SU-DHL-6 (cell line): ENCODE results near the gene HTT.

Experiments
- H2AFZ ChIP-seq: fragments of 200-600 bp; sonication (generic); 2 replicates; pipeline ENCODE4 v1.6.1; 2014; ENCODE audit warnings: low read depth, mild to moderate bottlenecking, moderate library complexity, mixed read lengths, antibody characterized with exemption, low read length; ENCODE audit not compliant: severe bottlenecking
- H3F3A ChIP-seq: fragments of 200-600 bp; shearing (Covaris generic); 2 replicates; pipeline ENCODE4 v1.6.0; 2016; ENCODE audit warnings: antibody characterized with exemption, mild to moderate bottlenecking; ENCODE audit not compliant: insufficient read depth
- H3K27ac ChIP-seq: fragments of 200-600 bp; sonication (generic); 2 replicates; pipeline ENCODE4 v1.5.1; 2016; ENCODE audit warnings: low read depth, mild to moderate bottlenecking, low read length, moderate library complexity, mixed read lengths
- H3K27me3 ChIP-seq: fragments of 200-600 bp; sonication (generic), shearing (Covaris generic); 2 replicates; pipeline ENCODE4 v1.6.0; 2014; ENCODE audit warnings: mild to moderate bottlenecking, low read length
- H3K36me3 ChIP-seq: fragments of 200-600 bp; sonication (generic); 2 replicates; pipeline ENCODE4 v1.6.1; 2014; ENCODE audit warnings: mild to moderate bottlenecking, low read length, mixed read lengths
- H3K4me2 ChIP-seq: fragments of 300-600, 200-600 bp; shearing (Covaris generic), sonication (generic); 2 replicates; pipeline ENCODE4 v1.6.0; 2014; ENCODE audit warnings: low read length, low read depth, mild to moderate bottlenecking; ENCODE audit not compliant: poor library complexity, severe bottlenecking
- H3K4me3 ChIP-seq: fragments of 200-600 bp; sonication (generic); 2 replicates; pipeline ENCODE4 v1.5.1; 2014; ENCODE audit warnings: antibody characterized with exemption, low read length, mild to moderate bottlenecking, mixed read lengths; ENCODE audit not compliant: insufficient read depth, poor library complexity, severe bottlenecking
- H3K79me2 ChIP-seq: fragments of 200-600 bp; sonication (generic); 2 replicates; pipeline ENCODE4 v1.6.1; 2014; ENCODE audit warnings: mild to moderate bottlenecking, low read length, moderate library complexity; ENCODE audit not compliant: insufficient read depth
- H3K9ac ChIP-seq: fragments of 200-600 bp; sonication (generic); 2 replicates; pipeline ENCODE4 v1.7.0; 2014; ENCODE audit warnings: mild to moderate bottlenecking, low read length
- H3K9me2 ChIP-seq: fragments of 200-600 bp; sonication (generic); replicated peaks from 2 replicates; pipeline ENCODE4 v1.6.1; 2014; ENCODE audit warnings: low read length; ENCODE audit not compliant: insufficient read depth
- H3K9me3 ChIP-seq: fragments of 200-600 bp; sonication (generic); 2 replicates; pipeline ENCODE4 v1.6.1; 2014; ENCODE audit warnings: low read length, mixed read lengths; ENCODE audit not compliant: insufficient read depth
- H4K20me1 ChIP-seq: fragments of 200-600 bp; sonication (generic); 2 replicates; pipeline ENCODE4 v1.6.1; 2014; ENCODE audit warnings: low read depth, mild to moderate bottlenecking, antibody characterized with exemption, low read length, moderate library complexity, mixed read lengths
- EZH2phosphoT487 ChIP-seq: fragments of 200-600 bp; sonication (generic), shearing (Covaris generic); conservative IDR thresholded peaks from 2 replicates; pipeline ENCODE4 v1.6.1; 2018; ENCODE audit warnings: mild to moderate bottlenecking, antibody characterized with exemption, low read length, moderate library complexity, mixed read lengths
- TF ChIP-seq, protein P1 (sequence below): fragments of 200-600 bp; sonication (generic); IDR thresholded peaks from one replicate; pipeline ENCODE4 v1.5.1; 2017; ENCODE audit warnings: antibody characterized with exemption, mild to moderate bottlenecking, low read length, moderate library complexity; ENCODE audit not compliant: insufficient read depth, poor library complexity, severe bottlenecking

The HTT gene

GRCh38 chr4:3174371-3175338 is 100.2 kb downstream of the HTT start:
- Histone ChIP-seq H3K4me3 (no peak overlapping the region), H3K27ac (no peak overlapping the region)
- no peak for TF ChIP-seq EZH2phosphoT487
- TF ChIP-seq, protein P1, sequence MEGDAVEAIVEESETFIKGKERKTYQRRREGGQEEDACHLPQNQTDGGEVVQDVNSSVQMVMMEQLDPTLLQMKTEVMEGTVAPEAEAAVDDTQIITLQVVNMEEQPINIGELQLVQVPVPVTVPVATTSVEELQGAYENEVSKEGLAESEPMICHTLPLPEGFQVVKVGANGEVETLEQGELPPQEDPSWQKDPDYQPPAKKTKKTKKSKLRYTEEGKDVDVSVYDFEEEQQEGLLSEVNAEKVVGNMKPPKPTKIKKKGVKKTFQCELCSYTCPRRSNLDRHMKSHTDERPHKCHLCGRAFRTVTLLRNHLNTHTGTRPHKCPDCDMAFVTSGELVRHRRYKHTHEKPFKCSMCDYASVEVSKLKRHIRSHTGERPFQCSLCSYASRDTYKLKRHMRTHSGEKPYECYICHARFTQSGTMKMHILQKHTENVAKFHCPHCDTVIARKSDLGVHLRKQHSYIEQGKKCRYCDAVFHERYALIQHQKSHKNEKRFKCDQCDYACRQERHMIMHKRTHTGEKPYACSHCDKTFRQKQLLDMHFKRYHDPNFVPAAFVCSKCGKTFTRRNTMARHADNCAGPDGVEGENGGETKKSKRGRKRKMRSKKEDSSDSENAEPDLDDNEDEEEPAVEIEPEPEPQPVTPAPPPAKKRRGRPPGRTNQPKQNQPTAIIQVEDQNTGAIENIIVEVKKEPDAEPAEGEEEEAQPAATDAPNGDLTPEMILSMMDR, result no peak

DNA sequence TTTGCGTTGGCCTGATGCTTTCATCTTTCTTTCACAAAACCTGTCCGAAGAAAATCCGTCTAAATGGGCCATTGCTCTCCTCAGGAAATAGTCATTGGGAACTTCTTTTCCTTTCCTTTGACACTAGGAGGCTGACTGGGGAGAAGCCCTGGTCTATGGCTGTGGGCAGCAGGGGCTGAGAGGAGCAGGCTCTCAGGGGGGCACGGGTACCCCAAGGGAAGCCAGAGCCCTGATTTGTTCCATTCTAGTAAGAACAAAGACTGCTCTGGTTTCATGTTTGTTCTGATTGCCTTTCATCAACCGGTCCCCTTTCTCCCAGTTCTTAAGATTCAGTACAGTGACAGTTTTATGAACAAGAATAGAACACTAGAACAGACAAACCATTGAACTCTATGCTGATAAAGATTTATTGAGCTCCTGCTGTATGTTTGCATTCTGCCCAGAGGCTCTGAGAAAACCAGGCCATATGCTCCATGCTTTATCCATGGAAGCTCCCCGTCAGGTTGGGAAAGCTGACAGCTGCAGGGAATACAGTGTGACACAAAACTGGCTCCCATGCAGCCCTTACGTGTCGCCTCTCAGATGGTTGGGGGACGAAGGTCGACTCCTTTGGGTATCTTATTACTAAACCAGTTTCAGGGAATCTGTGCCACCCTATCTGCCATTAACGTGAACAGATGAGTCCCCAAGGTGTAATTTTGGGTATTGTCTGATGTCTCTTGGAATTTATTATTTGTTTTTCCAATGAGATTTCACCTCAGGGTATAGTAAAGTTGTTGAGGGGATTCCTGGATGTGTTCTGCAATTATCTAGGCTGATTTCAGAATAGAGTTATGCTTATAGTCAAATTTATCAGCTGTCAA is 102.1 kb downstream of the HTT start:
- H3K27ac ChIP-seq, result no peak overlapping the region
- no peak for TF ChIP-seq EZH2phosphoT487
- TF ChIP-seq, protein P1, result no peak

More at GRCh38 chr4:3174371-3175338, 100.2 kb downstream of the HTT start:
- Histone ChIP-seq H2AFZ (no peak overlapping the region), H4K20me1 (no peaks in the 10 kb centered on the region), H3K9me3 (no peaks in the 10 kb centered on the region), H3K9ac (no peak overlapping the region), H3K9me2 (no peaks in the 10 kb centered on the region), H3K27me3 (no peaks in the 10 kb centered on the region), H3F3A (no peaks in the 10 kb centered on the region), H3K4me2 (no peak overlapping the region), H3K36me3 (peaks cover 14% of the 10 kb centered on the region; the same call in 1 of the 2 replicates), H3K79me2 (no peaks in the 10 kb centered on the region)

DNA sequence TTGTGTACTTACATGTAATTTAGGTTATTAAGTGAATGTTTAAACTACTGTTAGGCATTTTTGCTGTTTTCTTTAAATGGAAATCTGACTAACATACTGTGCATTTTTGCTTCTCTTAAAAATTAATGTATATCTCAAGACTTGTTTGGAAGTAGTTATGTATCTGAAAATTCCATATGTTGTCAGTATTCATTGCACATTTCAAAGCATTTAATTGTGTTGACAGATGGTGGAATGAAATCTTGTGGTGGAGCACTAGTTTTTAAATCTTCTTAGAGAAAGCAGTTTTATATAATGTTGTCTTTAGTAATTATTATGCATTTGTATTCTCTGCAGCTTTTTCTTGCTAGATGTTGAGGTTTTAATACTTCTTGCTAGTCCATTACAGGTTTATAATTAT is 102.9 kb downstream of the HTT start:
- Histone ChIP-seq H3K36me3 (peaks cover 17% of the 10 kb centered on the region; the same call in 1 of the 2 replicates), H3K27ac (no peak overlapping the region), H3K9ac (no peak overlapping the region), H3K79me2 (no peaks in the 10 kb centered on the region), H3F3A (no peaks in the 10 kb centered on the region), H3K27me3 (no peaks in the 10 kb centered on the region), H3K9me2 (no peaks in the 10 kb centered on the region), H3K4me2 (no peak overlapping the region), H4K20me1 (no peaks in the 10 kb centered on the region), H3K9me3 (no peaks in the 10 kb centered on the region), H2AFZ (no peak overlapping the region), H3K4me3 (no peak overlapping the region)
- TF ChIP-seq, protein P1, result no peak
- no peak for TF ChIP-seq EZH2phosphoT487

More for the DNA sequence above, 102.1 kb downstream of the HTT start:
- Histone ChIP-seq H3K27me3 (no peaks in the 10 kb centered on the region), H3K4me3 (no peak overlapping the region), H3K9me3 (no peaks in the 10 kb centered on the region), H3K36me3 (peaks cover 17% of the 10 kb centered on the region; the same call in 1 of the 2 replicates), H4K20me1 (no peaks in the 10 kb centered on the region), H3K9ac (no peak overlapping the region), H3K9me2 (no peaks in the 10 kb centered on the region), H3K79me2 (no peaks in the 10 kb centered on the region), H2AFZ (no peak overlapping the region), H3F3A (no peaks in the 10 kb centered on the region), H3K4me2 (no peak overlapping the region)
